Activated naive CD8-positive, alpha-beta T cell (primary cell): ENCODE data around the gene ACTL8.

ENCODE experiments used
- H3K27ac Mint-ChIP-seq: one replicate; pipeline ENCODE4 v1.8.0; 2021; ENCODE audit warnings: mixed read lengths
- H3K27me3 Mint-ChIP-seq: one replicate; pipeline ENCODE4 v1.8.0; 2021; ENCODE audit warnings: mixed read lengths
- H3K36me3 Mint-ChIP-seq: one replicate; pipeline ENCODE4 v1.8.0; 2021; ENCODE audit warnings: mixed read lengths
- H3K4me1 Mint-ChIP-seq: one replicate; pipeline ENCODE4 v1.8.0; 2021; ENCODE audit warnings: low read depth, mixed read lengths
- H3K4me3 Mint-ChIP-seq: one replicate; pipeline ENCODE4 v1.8.0; 2021; ENCODE audit warnings: mild to moderate bottlenecking, mixed read lengths
- H3K9me3 Mint-ChIP-seq: one replicate; pipeline ENCODE4 v1.8.0; 2021; ENCODE audit warnings: low read depth, mixed read lengths

The ACTL8 gene

GRCh38 chr1:17870679-17871078 is 115.5 kb downstream of the ACTL8 start:
- Mint-ChIP-seq H3K4me3 (no peak overlapping the region), H3K27me3 (no peaks in the 10 kb centered on the region), H3K4me1 (no peaks in the 10 kb centered on the region), H3K9me3 (no peaks in the 10 kb centered on the region), H3K36me3 (no peaks in the 10 kb centered on the region), H3K27ac (no peak overlapping the region)

GRCh38 chr1:17873007-17873675 is 118.0 kb downstream of the ACTL8 start:
- Mint-ChIP-seq H3K4me1 (no peaks in the 10 kb centered on the region), H3K9me3 (no peaks in the 10 kb centered on the region), H3K4me3 (no peak overlapping the region), H3K27me3 (no peaks in the 10 kb centered on the region), H3K36me3 (no peaks in the 10 kb centered on the region), H3K27ac (no peak overlapping the region)

- Mint-ChIP-seq H3K4me1 (no peaks in the 10 kb centered on the region), H3K4me3 (no peak overlapping the region), H3K27me3 (no peaks in the 10 kb centered on the region), H3K27ac (no peak overlapping the region), H3K36me3 (no peaks in the 10 kb centered on the region), H3K9me3 (no peaks in the 10 kb centered on the region)
These were observed 119.1 kb downstream of the ACTL8 start for GRCh38 chr1:17874231-17874630.

- H3K36me3 Mint-ChIP-seq: no peaks in the 10 kb centered on the region
- no peaks in the 10 kb centered on the region for H3K4me1 Mint-ChIP-seq
- H3K4me3 Mint-ChIP-seq: no peak overlapping the region
- no peaks in the 10 kb centered on the region for H3K9me3 Mint-ChIP-seq
- peaks cover 3% of the 10 kb centered on the region for H3K27me3 Mint-ChIP-seq
- H3K27ac Mint-ChIP-seq: no peak overlapping the region
These were observed 119.6 kb downstream of the ACTL8 start for GRCh38 chr1:17874710-17875109.

GRCh38 chr1:17875171-17875881 is 120.2 kb downstream of the ACTL8 start:
- H3K27ac Mint-ChIP-seq: no peak overlapping the region

GRCh38 chr1:17875882-17876280 is 120.7 kb downstream of the ACTL8 start:
- no peak overlapping the region for H3K4me3 Mint-ChIP-seq
- no peaks in the 10 kb centered on the region for H3K36me3 Mint-ChIP-seq

More at GRCh38 chr1:17875171-17875881, 120.2 kb downstream of the ACTL8 start:
- H3K4me1 Mint-ChIP-seq: no peaks in the 10 kb centered on the region
- H3K4me3 Mint-ChIP-seq: no peak overlapping the region
- H3K9me3 Mint-ChIP-seq: no peaks in the 10 kb centered on the region
- H3K27me3 Mint-ChIP-seq: peaks cover 3% of the 10 kb centered on the region
- no peaks in the 10 kb centered on the region for H3K36me3 Mint-ChIP-seq

More at GRCh38 chr1:17875882-17876280, 120.7 kb downstream of the ACTL8 start:
- H3K27ac Mint-ChIP-seq: no peak overlapping the region
- H3K27me3 Mint-ChIP-seq: peaks cover 3% of the 10 kb centered on the region
- no peaks in the 10 kb centered on the region for H3K9me3 Mint-ChIP-seq
- H3K4me1 Mint-ChIP-seq: no peaks in the 10 kb centered on the region
